ENCODE data around the gene PTAFR. TPM values are rescaled to one million over a fixed set of nuclear protein-coding genes. Genes with fewer than 3 reads are reported as not detected.

PTAFR gene
- total RNA-seq, 2 experiments from 2014 or later: 0.22 to 0.29 TPM

Other genes with a start within 250 kb of the PTAFR start
- under 1 TPM; 0.92 to 0.97 TPM for gene SMPDL3B, start 241.7 kb downstream of the PTAFR start, total RNA-seq
- gene XKR8, start 216.7 kb downstream of the PTAFR start, total RNA-seq: 1 to 10 TPM; 4.1 to 4.4 TPM
- 10 to 100 TPM; 30.0 to 30.3 TPM for gene EYA3, start 88.1 kb downstream of the PTAFR start, total RNA-seq
- 100 to 1,000 TPM; 109 to 121 TPM for gene DNAJC8, start 56.3 kb upstream of the PTAFR start, total RNA-seq
- gene ATP5IF1, start 59.4 kb upstream of the PTAFR start, total RNA-seq: 100 to 1,000 TPM; 180 to 197 TPM
- gene SESN2, start 82.8 kb upstream of the PTAFR start, total RNA-seq: 10 to 100 TPM; 35.4 to 36.3 TPM
- 10 to 100 TPM; 15.0 to 17.1 TPM for gene MED18, start 152.3 kb upstream of the PTAFR start, total RNA-seq
- gene PHACTR4, start 193.1 kb upstream of the PTAFR start, total RNA-seq: 10 to 100 TPM; 23.9 TPM